ENCODE measurements around the gene STAC3.

Gene STAC3

DNA sequence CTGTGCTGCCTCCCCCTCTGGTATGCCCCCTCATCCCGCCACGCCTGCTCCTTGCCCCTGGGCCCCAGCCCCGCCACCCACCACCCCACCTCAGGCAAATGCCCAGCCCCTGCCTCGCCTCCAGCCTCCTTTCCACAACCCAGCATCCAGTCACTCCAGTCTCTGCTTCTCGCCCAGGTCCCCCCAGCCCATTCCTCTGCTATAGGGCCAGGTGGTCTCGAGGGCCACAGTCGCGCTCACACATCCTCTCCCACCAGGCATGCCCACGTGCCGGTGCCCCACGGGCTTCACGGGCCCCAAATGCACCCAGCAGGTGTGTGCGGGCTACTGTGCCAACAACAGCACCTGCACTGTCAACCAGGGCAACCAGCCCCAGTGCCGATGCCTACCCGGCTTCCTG lies 40.5 kb downstream of the STAC3 start:
- FAIRE-seq = no peak

GRCh38 chr12:57209916-57210315 lies 41.1 kb downstream of the STAC3 start:
- FAIRE-seq = no peak

DNA sequence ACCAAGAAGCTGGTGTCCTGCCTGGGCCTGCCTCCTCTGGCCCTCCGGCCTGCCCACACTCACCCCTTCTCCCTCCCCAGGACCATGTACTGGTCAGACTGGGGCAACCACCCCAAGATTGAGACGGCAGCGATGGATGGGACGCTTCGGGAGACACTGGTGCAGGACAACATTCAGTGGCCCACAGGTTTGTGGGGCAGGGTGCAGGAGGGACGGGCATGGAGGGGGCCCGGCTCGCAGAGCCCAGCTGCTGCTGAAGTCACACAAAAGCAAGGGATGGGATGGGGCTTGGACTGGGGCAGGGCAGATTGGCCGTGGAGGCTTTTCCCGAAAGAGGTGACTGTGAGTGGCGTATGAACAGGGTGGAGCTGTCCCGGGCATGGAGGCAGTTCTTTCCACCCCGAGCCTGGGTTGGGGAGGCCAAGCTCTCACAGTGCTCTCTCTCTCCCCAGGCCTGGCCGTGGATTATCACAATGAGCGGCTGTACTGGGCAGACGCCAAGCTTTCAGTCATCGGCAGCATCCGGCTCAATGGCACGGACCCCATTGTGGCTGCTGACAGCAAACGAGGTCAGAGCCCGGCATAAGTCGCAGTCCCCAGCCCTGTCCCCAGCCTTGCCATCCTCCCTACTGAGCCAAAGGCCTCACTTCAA lies 42.2 kb downstream of the STAC3 start:
- no peak for FAIRE-seq

GRCh38 chr12:57207731-57208630 lies 43.0 kb downstream of the STAC3 start:
- FAIRE-seq = no peak

DNA sequence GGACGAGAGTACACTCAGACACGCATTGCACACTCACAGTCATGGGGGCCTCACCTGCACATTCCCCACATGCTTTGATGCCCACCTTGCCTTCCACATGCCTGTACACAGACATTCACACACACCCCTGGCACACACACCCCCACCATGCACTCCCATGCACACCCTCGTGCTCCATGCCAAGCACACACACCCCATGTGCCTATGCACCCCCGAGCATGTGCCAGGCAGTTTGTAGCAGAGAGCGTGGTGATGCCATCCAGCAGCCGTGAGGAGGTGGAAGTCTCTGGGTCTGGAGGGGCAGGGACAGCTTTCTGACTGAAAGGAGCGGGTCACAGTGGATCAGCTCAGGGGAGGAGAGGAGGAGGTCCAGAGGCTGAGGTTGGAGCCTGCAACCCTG lies 45.1 kb downstream of the STAC3 start:
- FAIRE-seq = no peak

- FAIRE-seq = no peak
These were observed 45.8 kb downstream of the STAC3 start for GRCh38 chr12:57205186-57205585.

DNA sequence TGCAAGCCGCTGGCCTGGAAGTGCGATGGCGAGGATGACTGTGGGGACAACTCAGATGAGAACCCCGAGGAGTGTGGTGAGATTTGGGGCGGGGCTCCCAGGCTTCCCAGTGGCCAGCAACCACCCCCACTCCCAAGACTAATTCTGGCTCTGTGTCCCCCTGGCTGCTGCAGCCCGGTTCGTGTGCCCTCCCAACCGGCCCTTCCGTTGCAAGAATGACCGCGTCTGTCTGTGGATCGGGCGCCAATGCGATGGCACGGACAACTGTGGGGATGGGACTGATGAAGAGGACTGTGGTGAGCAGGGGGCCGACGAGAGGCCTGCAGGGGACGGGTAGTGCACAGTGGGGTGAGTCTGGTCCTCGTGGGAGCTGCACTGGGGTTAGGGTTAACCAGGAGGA lies 46.5 kb downstream of the STAC3 start:
- no peak for FAIRE-seq

DNA sequence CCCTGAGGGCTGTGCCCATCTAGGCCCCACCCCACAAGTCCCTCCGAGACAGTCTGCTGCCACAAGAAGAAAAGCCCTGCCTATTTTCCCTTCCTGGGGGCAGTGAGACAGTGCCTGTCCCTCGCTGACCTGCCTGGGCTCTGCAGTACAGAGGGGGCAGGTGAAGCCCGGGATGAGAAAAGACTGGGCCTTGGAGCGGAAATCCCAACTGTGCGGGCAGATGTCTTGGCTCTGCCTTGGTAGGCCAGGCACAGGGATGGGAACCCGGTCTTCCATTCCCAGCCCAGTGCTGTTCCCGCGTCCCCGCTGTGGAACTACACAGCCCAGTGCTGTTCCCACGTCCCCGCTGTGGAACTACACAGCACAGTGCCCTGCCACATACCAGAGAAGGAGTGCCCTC lies 47.2 kb downstream of the STAC3 start:
- FAIRE-seq = no peak

DNA sequence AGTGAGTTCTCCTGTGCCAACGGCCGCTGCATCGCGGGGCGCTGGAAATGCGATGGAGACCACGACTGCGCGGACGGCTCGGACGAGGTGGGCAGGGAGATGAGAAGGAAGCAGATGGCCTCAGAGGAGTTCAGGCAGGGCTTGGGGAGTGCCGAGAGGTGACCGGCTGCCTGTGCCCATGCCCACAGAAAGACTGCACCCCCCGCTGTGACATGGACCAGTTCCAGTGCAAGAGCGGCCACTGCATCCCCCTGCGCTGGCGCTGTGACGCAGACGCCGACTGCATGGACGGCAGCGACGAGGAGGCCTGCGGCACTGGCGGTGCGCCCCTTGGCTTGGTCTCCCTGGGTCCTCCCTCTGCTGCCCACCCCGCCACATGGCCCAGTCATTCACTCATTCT lies 47.8 kb downstream of the STAC3 start:
- FAIRE-seq = no peak

DNA sequence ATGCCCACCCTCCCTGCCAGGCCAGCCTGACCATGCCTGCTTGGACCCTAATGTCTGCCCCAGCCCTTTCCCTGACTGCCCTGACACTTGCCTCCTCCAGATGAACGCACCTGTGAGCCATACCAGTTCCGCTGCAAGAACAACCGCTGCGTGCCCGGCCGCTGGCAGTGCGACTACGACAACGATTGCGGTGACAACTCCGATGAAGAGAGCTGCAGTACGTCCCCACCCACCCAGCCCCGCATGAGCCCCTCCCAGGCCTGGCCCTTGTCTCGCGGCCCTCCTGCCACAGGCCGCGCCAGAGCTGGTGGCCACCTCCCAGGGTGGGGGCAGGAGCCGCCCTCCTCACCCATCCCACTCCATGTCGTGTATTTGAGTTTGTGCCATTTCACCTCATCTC lies 48.7 kb downstream of the STAC3 start:
- no peak for FAIRE-seq

GRCh38 chr12:57201631-57202030 lies 49.4 kb downstream of the STAC3 start:
- FAIRE-seq = no peak

GRCh38 chr12:57201219-57201618 lies 49.8 kb downstream of the STAC3 start:
- FAIRE-seq = no peak

GRCh38 chr12:57200497-57200896 lies 50.5 kb downstream of the STAC3 start:
- no peak for FAIRE-seq

DNA sequence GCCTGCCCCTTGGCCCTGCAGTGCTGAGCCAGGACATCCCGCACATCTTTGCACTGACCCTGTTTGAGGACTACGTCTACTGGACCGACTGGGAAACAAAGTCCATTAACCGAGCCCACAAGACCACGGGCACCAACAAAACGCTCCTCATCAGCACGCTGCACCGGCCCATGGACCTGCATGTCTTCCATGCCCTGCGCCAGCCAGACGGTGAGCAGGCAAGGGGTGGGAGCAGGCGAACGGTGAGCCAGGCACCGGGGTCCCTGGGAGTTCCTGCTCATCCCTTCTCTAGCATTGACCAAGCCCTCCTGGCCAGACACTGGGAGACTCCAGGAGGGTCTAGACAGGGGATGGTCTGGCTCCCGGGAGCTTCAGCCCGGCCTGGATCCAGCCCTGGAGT lies 51.8 kb downstream of the STAC3 start:
- no peak for FAIRE-seq

- FAIRE-seq = no peak
These were observed 52.7 kb downstream of the STAC3 start for GRCh38 chr12:57198329-57198728.

DNA sequence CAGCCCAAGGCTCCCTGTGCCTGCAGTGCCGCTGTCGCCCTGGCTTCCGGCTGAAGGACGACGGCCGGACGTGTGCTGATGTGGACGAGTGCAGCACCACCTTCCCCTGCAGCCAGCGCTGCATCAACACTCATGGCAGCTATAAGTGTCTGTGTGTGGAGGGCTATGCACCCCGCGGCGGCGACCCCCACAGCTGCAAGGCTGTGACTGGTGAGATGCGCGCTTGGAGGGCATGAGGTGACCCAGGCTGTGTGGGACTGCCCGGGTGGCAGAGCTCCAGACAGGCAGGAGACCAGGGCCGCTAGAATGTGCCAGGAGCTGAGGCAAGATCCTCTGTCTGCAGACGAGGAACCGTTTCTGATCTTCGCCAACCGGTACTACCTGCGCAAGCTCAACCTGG lies 54.0 kb downstream of the STAC3 start:
- no peak for FAIRE-seq

GRCh38 chr12:57196439-57196838 lies 54.5 kb downstream of the STAC3 start:
- FAIRE-seq = no peak

DNA sequence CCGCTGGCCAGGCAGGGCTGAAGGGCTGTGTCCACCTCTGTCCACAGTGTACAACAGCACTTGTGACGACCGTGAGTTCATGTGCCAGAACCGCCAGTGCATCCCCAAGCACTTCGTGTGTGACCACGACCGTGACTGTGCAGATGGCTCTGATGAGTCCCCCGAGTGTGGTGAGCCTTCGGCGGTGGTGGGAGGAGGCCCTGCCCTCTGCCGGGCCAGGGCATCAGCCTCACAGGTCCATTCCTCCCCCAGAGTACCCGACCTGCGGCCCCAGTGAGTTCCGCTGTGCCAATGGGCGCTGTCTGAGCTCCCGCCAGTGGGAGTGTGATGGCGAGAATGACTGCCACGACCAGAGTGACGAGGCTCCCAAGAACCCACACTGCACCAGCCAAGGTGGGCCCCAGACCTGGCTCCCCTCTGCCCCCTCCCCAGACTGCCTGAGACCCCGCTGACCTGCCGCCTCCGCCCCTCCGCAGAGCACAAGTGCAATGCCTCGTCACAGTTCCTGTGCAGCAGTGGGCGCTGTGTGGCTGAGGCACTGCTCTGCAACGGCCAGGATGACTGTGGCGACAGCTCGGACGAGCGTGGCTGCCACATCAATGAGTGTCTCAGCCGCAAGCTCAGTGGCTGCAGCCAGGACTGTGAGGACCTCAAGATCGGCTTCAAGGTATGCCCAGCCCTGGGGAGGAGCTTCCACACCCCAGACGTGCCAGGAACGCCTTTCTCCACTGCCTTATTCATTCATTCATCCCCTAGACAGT lies 55.2 kb downstream of the STAC3 start:
- FAIRE-seq = no peak

DNA sequence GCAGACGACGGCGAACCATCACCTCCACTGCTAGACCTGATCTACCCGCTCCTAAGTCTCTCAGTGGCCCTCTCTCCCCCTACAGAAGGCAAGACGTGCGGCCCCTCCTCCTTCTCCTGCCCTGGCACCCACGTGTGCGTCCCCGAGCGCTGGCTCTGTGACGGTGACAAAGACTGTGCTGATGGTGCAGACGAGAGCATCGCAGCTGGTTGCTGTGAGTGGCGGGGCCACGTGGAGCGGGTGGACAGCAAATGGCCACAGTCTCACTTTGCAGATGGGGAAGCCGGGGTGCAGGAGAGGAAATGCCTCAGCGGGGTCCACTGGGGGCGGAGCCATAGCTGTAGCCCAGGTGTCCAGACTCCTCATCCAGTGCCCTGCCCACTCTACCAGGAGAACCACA lies 55.8 kb downstream of the STAC3 start:
- no peak for FAIRE-seq

DNA sequence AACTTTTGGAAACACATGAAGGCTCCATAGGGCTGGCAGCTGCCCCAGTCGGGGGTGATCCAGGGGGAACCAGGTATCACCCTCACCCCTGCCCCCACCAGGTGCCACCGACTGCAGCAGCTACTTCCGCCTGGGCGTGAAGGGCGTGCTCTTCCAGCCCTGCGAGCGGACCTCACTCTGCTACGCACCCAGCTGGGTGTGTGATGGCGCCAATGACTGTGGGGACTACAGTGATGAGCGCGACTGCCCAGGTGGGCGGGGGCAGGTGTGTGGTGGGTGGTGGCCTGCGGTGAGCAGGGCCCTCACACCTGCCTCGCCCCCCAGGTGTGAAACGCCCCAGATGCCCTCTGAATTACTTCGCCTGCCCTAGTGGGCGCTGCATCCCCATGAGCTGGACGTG lies 56.7 kb downstream of the STAC3 start:
- no peak for FAIRE-seq

GRCh38 chr12:57193706-57194245 lies 57.2 kb downstream of the STAC3 start:
- no peak for FAIRE-seq

Data from G401.6 (cell line).